ENCODE data around the gene TMEM168. TPM values are rescaled to one million over a fixed set of nuclear protein-coding genes. Genes with fewer than 3 reads are reported as not detected.

Gene TMEM168
- total RNA-seq, 2 donors from 2014 or later = 25.6 to 31.8 TPM

- H3K9me3 Mint-ChIP-seq = no peaks in the 10 kb centered on the region
- no peak overlapping the region for H3K27ac Mint-ChIP-seq
- ATAC-seq (replicated peaks in 1 of 2) (no peak), DNase-seq (no peak)
- no peaks in the 10 kb centered on the region for H3K27me3 Mint-ChIP-seq (ENCODE audit: low read depth)
- H3K4me3 Mint-ChIP-seq = no peak overlapping the region
- peaks cover 0 to 8% of the 10 kb centered on the region in 2 donors for H3K36me3 Mint-ChIP-seq (ENCODE audit: insufficient read depth in 2 of 2)
- no peaks in the 10 kb centered on the region for H3K4me1 Mint-ChIP-seq (ENCODE audit: low read depth)
These were observed 20.1 kb downstream of the TMEM168 start for GRCh38 chr7:112770051-112770450.

GRCh38 chr7:112765105-112765504 is 25.1 kb downstream of the TMEM168 start:
- ATAC-seq (replicated peaks in 1 of 2) (no peak), DNase-seq (no peak)
- Mint-ChIP-seq H3K36me3 (ENCODE audit: insufficient read depth in 2 of 2) (peaks cover 2 to 6% of the 10 kb centered on the region in 2 donors), H3K27me3 (ENCODE audit: low read depth) (no peaks in the 10 kb centered on the region), H3K9me3 (no peaks in the 10 kb centered on the region), H3K4me1 (ENCODE audit: low read depth) (no peaks in the 10 kb centered on the region), H3K27ac (no peak overlapping the region), H3K4me3 (no peak overlapping the region)

- peaks cover 2 to 6% of the 10 kb centered on the region in 2 donors for H3K36me3 Mint-ChIP-seq (ENCODE audit: insufficient read depth in 2 of 2)
- ATAC-seq (replicated peaks in 1 of 2) = no peak
- no peak overlapping the region for H3K4me3 Mint-ChIP-seq
- no peaks in the 10 kb centered on the region for H3K27me3 Mint-ChIP-seq (ENCODE audit: low read depth)
- H3K4me1 Mint-ChIP-seq (ENCODE audit: low read depth) = no peaks in the 10 kb centered on the region
- H3K27ac Mint-ChIP-seq = no peak overlapping the region
- H3K9me3 Mint-ChIP-seq = no peaks in the 10 kb centered on the region
- DNase-seq = no peak
These were observed 26.2 kb downstream of the TMEM168 start for GRCh38 chr7:112763996-112764395.

- no peaks in the 10 kb centered on the region for H3K27me3 Mint-ChIP-seq (ENCODE audit: low read depth)
- H3K4me1 Mint-ChIP-seq (ENCODE audit: low read depth) = no peaks in the 10 kb centered on the region
- no peak for ATAC-seq (replicated peaks in 1 of 2)
- H3K9me3 Mint-ChIP-seq = no peaks in the 10 kb centered on the region
- H3K36me3 Mint-ChIP-seq (ENCODE audit: insufficient read depth in 2 of 2) = peaks cover 2 to 6% of the 10 kb centered on the region in 2 donors
- H3K27ac Mint-ChIP-seq = no peak overlapping the region
- no peak overlapping the region for H3K4me3 Mint-ChIP-seq
- no peak for DNase-seq
These were observed 26.9 kb downstream of the TMEM168 start for GRCh38 chr7:112763298-112763697.

GRCh38 chr7:112759905-112760304 is 30.3 kb downstream of the TMEM168 start:
- peaks cover 2 to 3% of the 10 kb centered on the region in 2 donors for H3K9me3 Mint-ChIP-seq
- H3K4me1 Mint-ChIP-seq (ENCODE audit: low read depth) = no peaks in the 10 kb centered on the region
- no peaks in the 10 kb centered on the region for H3K27me3 Mint-ChIP-seq (ENCODE audit: low read depth)
- ATAC-seq (replicated peaks in 1 of 2) (no peak), DNase-seq (no peak)
- peaks cover 2% of the 10 kb centered on the region in 2 donors for H3K36me3 Mint-ChIP-seq (ENCODE audit: insufficient read depth in 2 of 2)
- no peak overlapping the region for H3K27ac Mint-ChIP-seq
- H3K4me3 Mint-ChIP-seq = no peak overlapping the region

GRCh38 chr7:112757337-112757736 is 32.9 kb downstream of the TMEM168 start:
- H3K27me3 Mint-ChIP-seq (ENCODE audit: low read depth) = no peaks in the 10 kb centered on the region
- peaks cover 2% of the 10 kb centered on the region in 2 donors for H3K36me3 Mint-ChIP-seq (ENCODE audit: insufficient read depth in 2 of 2)
- DNase-seq (no peak), ATAC-seq (replicated peaks in 1 of 2) (no peak)
- peaks cover 2 to 3% of the 10 kb centered on the region in 2 donors for H3K9me3 Mint-ChIP-seq
- H3K4me3 Mint-ChIP-seq = no peak overlapping the region
- no peaks in the 10 kb centered on the region for H3K4me1 Mint-ChIP-seq (ENCODE audit: low read depth)
- no peak overlapping the region for H3K27ac Mint-ChIP-seq

- peaks cover 0 to 2% of the 10 kb centered on the region in 2 donors for H3K36me3 Mint-ChIP-seq (ENCODE audit: insufficient read depth in 2 of 2)
- ATAC-seq (replicated peaks in 1 of 2) (no peak), DNase-seq (no peak)
- no peaks in the 10 kb centered on the region for H3K4me1 Mint-ChIP-seq (ENCODE audit: low read depth)
- no peak overlapping the region for H3K4me3 Mint-ChIP-seq
- no peaks in the 10 kb centered on the region for H3K27me3 Mint-ChIP-seq (ENCODE audit: low read depth)
- H3K9me3 Mint-ChIP-seq = peaks cover 2 to 3% of the 10 kb centered on the region in 2 donors
- H3K27ac Mint-ChIP-seq = no peak overlapping the region
These were observed 36.9 kb downstream of the TMEM168 start for GRCh38 chr7:112753298-112753697.

- DNase-seq (no peak), ATAC-seq (replicated peaks in 1 of 2) (no peak)
- peaks cover 2 to 3% of the 10 kb centered on the region in 2 donors for H3K9me3 Mint-ChIP-seq
- no peak overlapping the region for H3K4me3 Mint-ChIP-seq
- no peaks in the 10 kb centered on the region for H3K27me3 Mint-ChIP-seq (ENCODE audit: low read depth)
- peaks cover 0 to 2% of the 10 kb centered on the region in 2 donors for H3K36me3 Mint-ChIP-seq (ENCODE audit: insufficient read depth in 2 of 2)
- no peaks in the 10 kb centered on the region for H3K4me1 Mint-ChIP-seq (ENCODE audit: low read depth)
- no peak overlapping the region for H3K27ac Mint-ChIP-seq
These were observed 37.6 kb downstream of the TMEM168 start for GRCh38 chr7:112752576-112752975.

GRCh38 chr7:112749775-112750174 is 40.4 kb downstream of the TMEM168 start:
- ATAC-seq (replicated peaks in 1 of 2) (no peak), DNase-seq (no peak)
- H3K27me3 Mint-ChIP-seq (ENCODE audit: low read depth) = no peaks in the 10 kb centered on the region
- H3K9me3 Mint-ChIP-seq = peaks cover 1% of the 10 kb centered on the region in 2 donors
- H3K4me3 Mint-ChIP-seq = no peak overlapping the region
- H3K36me3 Mint-ChIP-seq (ENCODE audit: insufficient read depth in 2 of 2) = no peaks in the 10 kb centered on the region
- H3K4me1 Mint-ChIP-seq (ENCODE audit: low read depth) = no peaks in the 10 kb centered on the region
- no peak overlapping the region for H3K27ac Mint-ChIP-seq

GRCh38 chr7:112748381-112748780 is 41.8 kb downstream of the TMEM168 start:
- no peak for DNase-seq
- Mint-ChIP-seq H3K4me3 (no peak overlapping the region), H3K27ac (no peak overlapping the region)

GRCh38 chr7:112745635-112746034 is 44.6 kb downstream of the TMEM168 start:
- H3K4me1 Mint-ChIP-seq (ENCODE audit: low read depth) = no peaks in the 10 kb centered on the region
- H3K27me3 Mint-ChIP-seq (ENCODE audit: low read depth) = no peaks in the 10 kb centered on the region
- peaks cover 1 to 2% of the 10 kb centered on the region in 2 donors for H3K9me3 Mint-ChIP-seq
- no peak for ATAC-seq (replicated peaks in 1 of 2)
- H3K27ac Mint-ChIP-seq = no peak overlapping the region
- no peaks in the 10 kb centered on the region for H3K36me3 Mint-ChIP-seq (ENCODE audit: insufficient read depth in 2 of 2)
- no peak overlapping the region for H3K4me3 Mint-ChIP-seq
- no peak for DNase-seq

More at GRCh38 chr7:112748381-112748780, 41.8 kb downstream of the TMEM168 start:
- no peaks in the 10 kb centered on the region for H3K4me1 Mint-ChIP-seq (ENCODE audit: low read depth)
- H3K36me3 Mint-ChIP-seq (ENCODE audit: insufficient read depth in 2 of 2) = no peaks in the 10 kb centered on the region
- ATAC-seq (replicated peaks in 1 of 2) = no peak
- peaks cover 1% of the 10 kb centered on the region in 2 donors for H3K9me3 Mint-ChIP-seq
- no peaks in the 10 kb centered on the region for H3K27me3 Mint-ChIP-seq (ENCODE audit: low read depth)

GRCh38 chr7:112744818-112745217 is 45.4 kb downstream of the TMEM168 start:
- no peaks in the 10 kb centered on the region for H3K4me1 Mint-ChIP-seq (ENCODE audit: low read depth)
- no peaks in the 10 kb centered on the region for H3K27me3 Mint-ChIP-seq (ENCODE audit: low read depth)
- peaks cover 1 to 4% of the 10 kb centered on the region in 2 donors for H3K9me3 Mint-ChIP-seq
- no peak overlapping the region for H3K4me3 Mint-ChIP-seq
- no peak overlapping the region for H3K27ac Mint-ChIP-seq
- ATAC-seq (replicated peaks in 1 of 2) = no peak
- no peaks in the 10 kb centered on the region for H3K36me3 Mint-ChIP-seq (ENCODE audit: insufficient read depth in 2 of 2)
- DNase-seq = no peak

- no peak overlapping the region for H3K4me3 Mint-ChIP-seq
- peaks cover 3 to 4% of the 10 kb centered on the region in 2 donors for H3K9me3 Mint-ChIP-seq
- DNase-seq (no peak), ATAC-seq (replicated peaks in 1 of 2) (no peak)
- no peaks in the 10 kb centered on the region for H3K27me3 Mint-ChIP-seq (ENCODE audit: low read depth)
- no peaks in the 10 kb centered on the region for H3K4me1 Mint-ChIP-seq (ENCODE audit: low read depth)
- H3K27ac Mint-ChIP-seq = no peak overlapping the region
- H3K36me3 Mint-ChIP-seq (ENCODE audit: insufficient read depth in 2 of 2) = peaks cover 3 to 5% of the 10 kb centered on the region in 2 donors
These were observed 46.4 kb downstream of the TMEM168 start for GRCh38 chr7:112743811-112744210.

- no peaks in the 10 kb centered on the region for H3K4me1 Mint-ChIP-seq (ENCODE audit: low read depth)
- no peak for DNase-seq
- no peak overlapping the region for H3K4me3 Mint-ChIP-seq
- no peak overlapping the region for H3K27ac Mint-ChIP-seq
- H3K27me3 Mint-ChIP-seq (ENCODE audit: low read depth) = no peaks in the 10 kb centered on the region
- peaks cover 6 to 8% of the 10 kb centered on the region in 2 donors for H3K9me3 Mint-ChIP-seq
- peaks cover 7 to 9% of the 10 kb centered on the region in 2 donors for H3K36me3 Mint-ChIP-seq (ENCODE audit: insufficient read depth in 2 of 2)
- ATAC-seq (replicated peaks in 1 of 2) = no peak
These were observed 49.5 kb downstream of the TMEM168 start for GRCh38 chr7:112740667-112741066.

All from activated T-cell treated with anti-CD3 and anti-CD28 coated beads, Interleukin-2, amount 50 U/mL, for 72 hours (primary cell).